ENCODE data around the gene GABRE.
"Not testable (repeated sequence)": the region's sequence is repeated elsewhere in the genome, so short reads cannot be mapped to it uniquely, and the experiment has no call there.

GABRE gene

DNA sequence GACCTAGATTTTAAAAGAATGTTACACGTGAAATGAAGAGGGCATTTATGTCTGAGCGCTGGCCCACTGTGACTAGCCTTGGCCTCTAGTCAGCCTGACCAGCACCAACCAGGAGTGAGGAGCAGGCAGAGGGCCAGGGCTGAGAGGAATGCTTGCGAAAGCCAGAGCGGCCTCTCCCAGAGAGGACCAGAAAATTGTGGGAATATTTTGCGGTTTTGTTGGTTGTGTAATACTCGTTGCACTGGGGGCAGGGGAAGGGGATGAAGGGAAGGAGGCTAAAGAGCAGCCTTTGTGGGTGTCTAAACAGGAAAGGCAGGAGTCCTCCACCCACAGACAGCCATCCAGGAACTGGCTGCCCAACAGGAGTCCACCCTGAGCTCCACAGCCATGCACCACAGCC is 3.8 kb downstream of the GABRE start:
- DNase-seq (ENCODE audit: low read depth, low spot score): peak; percentile 47

DNA sequence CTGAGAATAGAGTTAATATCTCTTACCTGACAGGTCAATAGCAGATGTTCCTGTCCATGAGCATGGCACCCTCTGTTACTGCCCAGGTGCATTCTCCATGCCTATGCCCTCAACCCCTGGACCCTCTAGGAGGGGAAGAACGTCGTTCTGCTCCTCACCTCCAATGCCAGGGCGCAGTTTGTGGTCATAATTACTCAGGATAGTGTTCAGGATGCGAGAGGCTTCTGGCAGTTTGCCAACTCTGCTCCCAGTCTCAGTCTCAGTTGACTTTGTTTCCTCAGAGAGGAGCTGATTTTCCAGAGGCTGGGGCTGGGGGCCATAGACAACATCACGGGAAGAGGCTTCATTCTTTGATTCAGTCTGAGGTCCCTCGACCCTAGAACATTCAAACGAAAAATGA is 4.4 kb downstream of the GABRE start:
- no peak for DNase-seq (ENCODE audit: low read depth, low spot score)

DNA sequence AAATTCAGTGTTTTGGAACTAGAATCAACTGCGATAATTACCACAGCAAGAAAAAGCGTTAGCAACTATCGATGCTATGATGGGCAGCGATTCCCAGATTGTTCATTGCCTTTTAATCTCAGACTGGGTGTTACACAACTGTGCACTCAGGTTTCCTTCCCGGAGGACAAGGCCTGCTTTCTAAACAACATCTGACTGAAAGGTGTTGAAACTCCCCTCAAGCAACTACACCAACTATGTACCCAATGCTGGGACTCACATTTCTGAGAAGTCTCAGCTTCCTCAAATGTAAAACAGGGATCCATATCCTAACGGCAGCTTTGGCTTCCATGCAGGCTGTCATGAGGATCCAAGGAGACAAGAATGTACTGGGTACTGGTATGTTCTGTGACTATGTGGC is 8.2 kb downstream of the GABRE start:
- DNase-seq (ENCODE audit: low read depth, low spot score): no peak

DNA sequence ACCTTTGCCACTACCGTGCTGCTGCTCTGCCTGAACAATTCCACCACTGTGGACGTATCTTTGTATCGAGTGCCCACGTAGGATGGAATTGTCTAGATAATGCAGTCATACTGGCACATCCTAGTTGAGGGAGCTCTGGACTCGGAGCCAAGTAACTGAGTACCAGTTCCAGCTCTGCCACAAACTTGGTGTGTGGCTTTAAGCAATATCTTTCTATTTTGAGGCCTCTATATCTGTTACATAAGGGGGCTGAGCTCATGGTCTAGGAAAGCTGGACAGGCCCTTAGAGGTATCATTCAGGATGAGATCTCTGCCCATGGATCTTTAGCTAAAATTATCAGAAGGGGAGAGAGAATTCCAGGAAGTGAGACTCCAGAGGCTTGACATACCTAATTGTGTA is 12.4 kb downstream of the GABRE start:
- DNase-seq (ENCODE audit: low read depth, low spot score): no peak

DNA sequence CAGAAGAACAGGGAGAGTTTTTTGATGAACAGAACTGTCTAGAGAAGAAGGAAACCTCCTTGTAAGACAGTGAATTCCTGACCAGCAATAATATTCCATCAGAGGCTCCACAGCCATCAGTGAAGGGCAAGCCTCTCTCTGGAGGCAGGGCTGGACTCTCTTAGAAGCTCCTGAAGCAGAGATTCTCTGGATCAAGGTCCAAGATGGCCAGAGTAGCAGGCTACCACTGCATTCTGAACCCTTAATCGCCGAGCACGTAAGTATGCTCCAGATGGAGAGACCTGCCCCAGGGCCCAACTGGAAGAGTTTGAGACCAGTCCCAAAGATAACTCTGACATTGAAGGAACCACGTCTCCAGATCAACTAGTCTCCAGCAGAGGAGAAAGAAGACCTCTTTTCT is 16.4 kb downstream of the GABRE start:
- DNase-seq (ENCODE audit: low read depth, low spot score): no peak

DNA sequence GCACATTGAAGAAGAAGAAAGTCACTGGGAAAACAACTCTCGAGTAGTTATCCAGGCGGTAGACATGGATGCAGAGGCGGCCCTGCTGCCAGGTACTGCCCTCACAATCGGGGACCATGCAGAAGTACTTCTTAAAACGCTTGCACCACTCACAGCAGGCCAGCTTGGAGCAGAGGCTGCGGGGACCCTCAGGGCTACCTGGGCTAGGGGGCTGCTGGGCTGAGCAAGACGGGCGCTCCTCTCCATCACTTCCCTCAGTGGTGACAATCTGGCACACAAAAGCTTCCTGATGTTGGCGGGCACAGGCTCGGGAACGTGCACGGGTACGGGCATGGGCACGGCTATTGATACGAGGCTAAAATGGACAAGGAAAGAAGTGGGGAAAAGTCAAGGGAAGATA is 19.7 kb downstream of the GABRE start:
- DNase-seq (ENCODE audit: low read depth, low spot score): no peak

DNA sequence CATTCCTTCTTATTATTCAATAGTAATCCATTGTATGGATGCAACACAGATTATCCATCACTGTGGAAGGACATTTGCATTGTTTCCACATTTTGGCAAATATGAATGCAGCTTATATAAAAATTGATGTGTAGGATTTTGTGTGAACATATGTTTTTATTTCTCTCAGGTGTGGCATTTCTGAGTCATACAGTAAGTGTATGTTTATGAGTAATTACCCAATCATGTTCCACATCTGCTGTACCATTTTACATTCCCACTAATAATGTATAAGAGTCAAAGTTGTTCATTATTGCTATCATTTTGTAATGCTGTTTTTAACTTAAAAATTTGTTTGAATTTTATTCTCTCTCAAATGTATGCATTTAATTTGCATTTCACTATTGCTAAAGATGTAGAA is 36.3 kb downstream of the GABRE start:
- no peak for DNase-seq (ENCODE audit: low read depth, low spot score)

DNA sequence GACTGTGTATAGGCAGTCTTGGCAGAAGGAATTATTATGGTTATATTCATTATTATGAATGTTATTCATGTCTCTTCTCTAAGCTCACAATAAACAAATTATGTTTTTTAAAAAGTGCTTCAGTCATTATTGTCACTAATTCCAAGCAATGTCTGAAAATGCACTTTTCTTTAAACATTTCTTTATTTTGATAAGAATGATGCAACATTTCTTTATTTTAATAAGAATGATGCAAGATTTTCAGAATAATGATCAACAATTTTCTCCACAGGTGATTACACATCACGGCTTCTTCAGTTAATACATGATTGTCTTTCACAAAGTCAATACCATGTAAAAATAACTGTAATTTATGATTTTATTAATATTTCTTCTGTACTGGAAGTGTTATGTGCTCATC is 39.1 kb downstream of the GABRE start:
- DNase-seq (ENCODE audit: low read depth, low spot score): no peak

DNA sequence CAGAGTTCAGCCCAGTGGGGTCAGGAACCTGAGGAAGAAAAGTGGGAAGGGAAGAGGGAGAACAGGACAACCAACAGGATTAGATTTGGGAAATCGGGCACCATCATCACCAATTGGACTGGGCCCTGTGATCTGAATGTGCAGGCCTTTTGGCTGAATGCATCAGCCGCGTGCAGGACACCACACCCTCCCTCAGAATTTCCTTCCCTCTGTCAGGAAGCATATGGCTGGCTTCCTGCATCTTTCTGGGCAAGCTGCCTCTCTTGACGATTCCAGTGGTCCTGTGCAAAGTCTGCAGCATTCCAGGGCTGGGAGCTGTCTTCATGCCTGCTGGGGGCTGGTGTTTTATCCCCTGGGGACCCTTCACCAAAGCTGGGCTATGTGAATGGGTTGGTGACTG is 45.4 kb downstream of the GABRE start:
- DNase-seq (ENCODE audit: low read depth, low spot score): no peak

DNA sequence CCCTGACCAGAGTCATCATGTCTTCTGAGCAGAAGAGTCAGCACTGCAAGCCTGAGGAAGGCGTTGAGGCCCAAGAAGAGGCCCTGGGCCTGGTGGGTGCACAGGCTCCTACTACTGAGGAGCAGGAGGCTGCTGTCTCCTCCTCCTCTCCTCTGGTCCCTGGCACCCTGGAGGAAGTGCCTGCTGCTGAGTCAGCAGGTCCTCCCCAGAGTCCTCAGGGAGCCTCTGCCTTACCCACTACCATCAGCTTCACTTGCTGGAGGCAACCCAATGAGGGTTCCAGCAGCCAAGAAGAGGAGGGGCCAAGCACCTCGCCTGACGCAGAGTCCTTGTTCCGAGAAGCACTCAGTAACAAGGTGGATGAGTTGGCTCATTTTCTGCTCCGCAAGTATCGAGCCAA is 50.8 kb downstream of the GABRE start:
- DNase-seq (ENCODE audit: low read depth, low spot score): no peak

DNA sequence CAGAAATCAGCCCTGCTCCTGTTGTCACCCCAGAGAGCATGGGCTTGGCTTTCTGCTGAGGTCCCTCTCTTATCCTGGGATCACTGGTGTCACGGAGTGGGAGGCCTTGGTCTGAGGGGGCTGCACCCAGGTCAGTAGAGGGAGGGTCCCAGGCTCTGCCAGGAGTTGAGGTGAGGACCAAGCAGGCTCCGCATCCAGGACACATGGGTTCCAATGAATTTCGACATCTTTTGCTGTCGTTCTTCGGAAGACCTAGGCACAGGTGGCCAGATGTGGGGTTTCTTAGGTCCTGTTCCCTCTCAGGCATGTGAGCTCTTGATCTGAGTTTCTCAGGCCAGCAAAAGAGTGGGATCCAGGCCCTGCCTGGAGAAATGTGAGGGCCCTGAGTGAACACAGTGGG is 51.8 kb downstream of the GABRE start:
- no peak for DNase-seq (ENCODE audit: low read depth, low spot score)

DNA sequence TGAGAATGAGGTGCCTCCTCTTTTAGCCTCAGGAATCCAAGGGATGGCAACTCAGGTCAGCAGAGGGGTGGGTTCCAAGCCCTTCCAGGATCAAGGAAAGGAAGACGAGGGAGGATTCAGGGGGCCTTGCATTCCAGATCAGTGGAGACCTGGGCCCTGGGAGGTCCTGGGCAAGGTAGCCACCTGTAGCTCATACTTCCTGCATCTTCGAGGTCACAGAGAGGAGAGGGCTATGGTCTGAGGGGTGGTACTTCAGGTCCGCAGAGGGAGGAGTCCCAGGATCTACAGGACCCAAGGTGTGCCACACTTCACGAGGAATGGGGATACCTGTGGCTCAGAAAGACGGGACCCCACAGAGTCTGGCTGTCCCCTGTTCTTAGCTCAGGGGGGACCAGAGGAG is 52.6 kb downstream of the GABRE start:
- no peak for DNase-seq (ENCODE audit: low read depth, low spot score)

DNA sequence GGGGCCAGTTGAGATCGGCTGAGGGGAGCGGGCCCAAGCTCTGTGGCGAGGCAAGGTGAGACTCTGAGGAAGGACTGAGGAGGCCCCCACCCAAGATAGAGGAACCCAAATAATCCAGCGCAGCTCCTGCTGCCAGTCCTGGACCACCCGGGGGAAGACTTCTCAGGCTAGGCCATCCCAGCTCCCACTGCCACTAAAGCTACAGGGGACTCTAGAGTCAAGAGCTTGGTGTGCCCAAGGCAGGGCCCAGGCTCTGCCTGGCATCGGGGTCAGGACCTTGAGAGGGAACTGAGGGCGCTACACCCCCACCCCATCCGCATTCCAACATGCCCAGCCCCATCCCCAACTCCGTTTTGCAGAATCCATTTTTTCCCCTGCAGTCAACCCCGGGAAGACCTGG is 53.2 kb downstream of the GABRE start:
- DNase-seq (ENCODE audit: low read depth, low spot score): no peak

DNA sequence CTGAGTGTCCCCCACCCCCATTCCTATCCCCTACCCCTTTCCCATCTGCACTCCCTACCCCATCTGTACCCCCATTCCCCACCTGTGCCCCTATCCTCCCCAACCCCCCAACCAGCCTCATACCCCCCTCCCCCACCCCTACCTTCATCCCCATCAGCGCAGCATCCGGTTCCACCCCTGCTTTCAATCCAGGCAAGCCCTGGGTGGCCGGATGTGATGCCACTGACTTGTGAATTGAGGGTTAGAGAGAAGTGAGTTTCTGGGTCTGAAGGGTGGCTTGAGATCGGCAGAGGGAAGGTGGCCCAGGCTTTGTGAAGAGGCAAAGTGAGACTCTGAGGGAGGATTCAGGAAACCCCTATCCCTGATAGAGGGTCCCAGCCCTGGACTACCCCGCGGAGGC is 53.9 kb downstream of the GABRE start:
- DNase-seq (ENCODE audit: low read depth, low spot score): no peak

DNA sequence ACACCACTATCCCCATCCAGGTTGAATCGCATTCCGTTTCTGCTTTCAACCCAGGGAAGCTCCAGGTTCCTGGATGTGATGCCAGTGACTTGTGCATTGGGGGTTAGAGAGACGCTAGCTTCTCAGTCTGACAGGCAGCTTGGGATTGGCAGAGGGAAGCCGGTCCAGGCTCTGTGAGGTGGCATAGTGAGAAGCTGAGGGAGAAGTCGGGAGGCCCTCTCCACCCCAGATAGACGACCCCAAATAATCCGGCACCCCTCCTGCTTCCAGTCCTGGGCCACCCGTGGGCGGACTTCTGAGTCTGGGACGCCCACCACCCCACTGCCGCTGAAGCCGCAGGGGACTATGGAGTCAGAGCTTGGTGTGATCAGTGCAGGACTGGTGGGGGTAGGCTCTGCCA is 54.4 kb downstream of the GABRE start:
- DNase-seq (ENCODE audit: low read depth, low spot score): no peak

DNA sequence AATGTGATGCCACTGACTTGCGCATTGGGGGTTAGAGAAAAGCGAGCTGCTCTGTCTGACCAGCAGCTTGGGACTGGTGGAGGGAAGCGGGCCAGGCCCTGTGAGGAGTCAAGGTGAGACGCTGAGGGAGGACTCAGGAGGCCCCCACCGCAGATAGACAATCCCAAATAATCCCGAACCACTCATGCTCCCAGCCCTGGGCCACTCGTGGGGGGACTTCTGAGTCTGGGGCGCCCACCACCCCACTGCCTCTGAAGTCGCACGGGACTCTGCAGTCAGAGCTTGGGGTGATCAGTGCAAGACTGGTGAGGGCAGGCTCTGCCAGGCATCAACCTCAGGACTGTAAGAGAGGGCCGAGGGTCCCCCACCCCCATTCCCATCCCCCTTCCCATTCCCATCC is 54.9 kb downstream of the GABRE start:
- DNase-seq (ENCODE audit: low read depth, low spot score): no peak

DNA sequence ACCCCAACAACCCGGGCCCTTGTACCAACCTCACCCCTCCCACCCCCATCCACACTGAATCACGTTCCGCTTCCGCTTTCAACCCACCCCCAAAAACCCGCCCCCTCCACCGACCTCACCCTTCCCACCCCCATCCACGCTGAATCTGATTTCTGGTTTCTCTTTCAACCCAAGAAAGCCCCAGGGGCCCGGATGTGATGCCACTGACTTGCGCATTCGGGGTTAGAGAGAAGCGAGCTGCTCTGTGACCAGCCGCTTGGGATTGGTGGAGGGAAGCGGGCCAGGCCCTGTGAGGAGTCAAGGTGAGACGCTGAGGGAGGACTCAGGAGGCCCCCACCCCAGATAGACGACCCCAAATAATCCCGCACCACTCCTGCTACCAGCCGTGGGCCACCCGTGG is 55.7 kb downstream of the GABRE start:
- not testable (repeated sequence) for DNase-seq (ENCODE audit: low read depth, low spot score)

DNA sequence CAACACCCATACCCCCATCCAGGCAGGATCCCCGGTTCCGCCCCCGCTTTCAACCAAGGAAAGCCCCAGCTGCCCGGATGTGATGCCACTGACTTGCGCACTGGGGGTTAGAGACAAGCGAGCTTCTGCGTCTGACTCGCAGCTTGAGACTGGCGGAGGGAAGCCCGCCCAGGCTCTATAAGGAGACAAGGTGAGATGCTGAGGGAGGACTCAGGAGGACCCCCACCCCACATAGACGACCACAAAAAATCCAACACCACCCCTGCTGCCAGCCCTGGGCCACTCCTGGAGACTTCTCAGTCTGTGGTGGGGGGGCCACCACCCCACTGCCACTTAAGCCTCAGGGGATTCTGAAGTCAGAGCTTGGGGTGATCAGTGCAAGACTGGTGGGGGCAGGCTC is 61.7 kb downstream of the GABRE start, which contains the start of gene MAGEA4:
Gene MAGEA4 (plus strand): TSS at position 110 of the 400 bp plus-strand sequence. CDS start 10,776 bp downstream, outside the sequence.
- no peak for DNase-seq (ENCODE audit: low read depth, low spot score)

DNA sequence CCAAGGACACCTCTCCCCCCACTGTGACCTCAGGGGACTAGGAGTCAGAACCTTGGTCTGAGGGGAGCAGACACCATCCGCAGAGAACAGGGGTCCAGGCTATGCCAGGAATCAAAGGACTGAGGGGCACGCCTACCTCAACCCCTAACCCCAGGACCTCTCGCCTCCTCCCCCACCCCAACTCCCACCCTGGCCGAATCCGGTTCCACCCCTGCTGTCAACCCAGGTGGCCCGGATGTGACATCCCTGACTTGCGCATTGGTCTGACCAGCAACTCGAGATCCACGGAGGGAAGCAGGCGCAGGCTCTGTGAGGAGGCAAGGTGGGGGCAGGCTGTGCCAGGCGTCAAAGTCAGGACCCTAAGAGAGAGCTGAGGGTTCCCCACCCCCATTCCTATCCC is 62.3 kb downstream of the GABRE start:
- no peak for DNase-seq (ENCODE audit: low read depth, low spot score)

DNA sequence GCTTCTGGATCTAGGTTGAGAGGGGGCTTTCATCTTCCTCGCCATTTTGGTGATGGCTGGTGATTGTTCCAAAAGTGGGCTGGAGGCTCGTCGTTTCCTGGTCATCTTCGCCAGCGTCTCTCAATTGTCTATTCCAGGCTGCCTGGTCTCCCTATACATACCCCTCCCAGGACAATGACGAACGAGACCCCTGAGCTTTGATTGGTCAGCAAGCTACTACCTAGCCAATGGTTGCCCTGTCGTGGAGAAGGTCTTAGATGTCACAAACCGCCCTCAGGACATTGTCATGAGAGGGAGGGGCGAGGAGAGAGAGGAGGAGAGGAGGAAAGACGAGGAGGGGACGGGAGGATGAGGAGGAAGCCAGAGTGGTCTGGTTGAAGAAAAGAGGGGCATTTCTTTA is 69.5 kb downstream of the GABRE start:
- no peak for DNase-seq (ENCODE audit: low read depth, low spot score)
